Hematopoietic multipotent progenitor cell treated with erythropoietin and hydrocortisone succinate and interleukin-3 and kit ligand, for 15 days (in vitro differentiated cells): ENCODE data around the gene LKAAEAR1.
"Not testable (repeated sequence)": the region's sequence is repeated elsewhere in the genome, so short reads cannot be mapped to it uniquely, and the experiment has no call there.

Experiments used
- DNase-seq: peaks from one replicate; pipeline ENCODE4 v3.0.0-alpha.2; 2015; ENCODE audit warnings: low spot score

The LKAAEAR1 gene

GRCh38 chr20:64083804-64084684 lies at the start of gene LKAAEAR1:
Gene LKAAEAR1 (minus strand): TSS chr20:64084398. CDS start chr20:64084219, 179 bp downstream.
- no peak for DNase-seq

- DNase-seq, result peak; percentile 20
Measured at GRCh38 chr20:64131406-64131805, 47.2 kb upstream of the LKAAEAR1 start.

GRCh38 chr20:64130876-64131275 lies 46.7 kb upstream of the LKAAEAR1 start:
- DNase-seq, result no peak

GRCh38 chr20:64130271-64130670 lies 46.1 kb upstream of the LKAAEAR1 start:
- DNase-seq, result no peak

GRCh38 chr20:64129146-64129782 lies 45.1 kb upstream of the LKAAEAR1 start:
- DNase-seq, result no peak

- DNase-seq, result not testable (repeated sequence)
Measured at GRCh38 chr20:64123517-64123916, 39.3 kb upstream of the LKAAEAR1 start.

GRCh38 chr20:64122927-64123326 lies 38.7 kb upstream of the LKAAEAR1 start:
- DNase-seq, result not testable (repeated sequence)

GRCh38 chr20:64121586-64121985 lies 37.4 kb upstream of the LKAAEAR1 start:
- no peak for DNase-seq

- DNase-seq, result no peak
Measured at GRCh38 chr20:64119681-64120341, 35.6 kb upstream of the LKAAEAR1 start.

GRCh38 chr20:64119301-64119680 lies 35.1 kb upstream of the LKAAEAR1 start:
- no peak for DNase-seq

GRCh38 chr20:64117432-64117777 lies 33.2 kb upstream of the LKAAEAR1 start:
- not testable (repeated sequence) for DNase-seq

GRCh38 chr20:64116541-64117431 lies 32.6 kb upstream of the LKAAEAR1 start:
- no peak for DNase-seq

- DNase-seq, result no peak
Measured at GRCh38 chr20:64116016-64116415, 31.8 kb upstream of the LKAAEAR1 start.

GRCh38 chr20:64115171-64115911 lies 31.1 kb upstream of the LKAAEAR1 start:
- no peak for DNase-seq

- DNase-seq, result no peak
Measured at GRCh38 chr20:64114356-64114971, 30.3 kb upstream of the LKAAEAR1 start.

GRCh38 chr20:64113796-64114355 lies 29.7 kb upstream of the LKAAEAR1 start:
- no peak for DNase-seq

- DNase-seq, result no peak
Measured at GRCh38 chr20:64113444-64113775, 29.2 kb upstream of the LKAAEAR1 start.

- no peak for DNase-seq
Measured at GRCh38 chr20:64112691-64113443, 28.7 kb upstream of the LKAAEAR1 start.

GRCh38 chr20:64111841-64112641 lies 27.8 kb upstream of the LKAAEAR1 start:
- no peak for DNase-seq
